H9 (cell line): ENCODE measurements around the gene RALGAPA2. TPM values are rescaled to one million over a fixed set of nuclear protein-coding genes. Genes with fewer than 3 reads are reported as not detected.
A peak's percentile ranks its signal among the peaks of the same experiment; 100 is the strongest.

Experiments used
- DNase-seq: peaks from one replicate; pipeline ENCODE4 v3.0.0-alpha.2; 2017
- H2AFZ ChIP-seq: one replicate; pipeline ENCODE4 v1.6.1; 2013; ENCODE audit warnings: mild to moderate bottlenecking, low read length, control low read depth, moderate library complexity
- H2AK5ac ChIP-seq: 2 replicates; pipeline ENCODE4 v1.6.1; 2013; ENCODE audit warnings: low read length, control low read depth, mixed read lengths; ENCODE audit not compliant: insufficient read length
- H2BK120ac ChIP-seq: one replicate; pipeline ENCODE4 v1.6.1; 2013; ENCODE audit warnings: low read depth, mild to moderate bottlenecking, low read length, control low read depth, inconsistent platforms; ENCODE audit not compliant: poor library complexity, severe bottlenecking
- H2BK12ac ChIP-seq: 2 replicates; pipeline ENCODE4 v1.6.1; 2013; ENCODE audit warnings: low read length, control low read depth, mixed read lengths, low read depth; ENCODE audit not compliant: insufficient read length
- H2BK15ac ChIP-seq: 2 replicates; pipeline ENCODE4 v1.6.1; 2013; ENCODE audit warnings: low read depth, low read length, control low read depth
- H2BK20ac ChIP-seq: one replicate; pipeline ENCODE4 v1.6.1; 2013; ENCODE audit warnings: low read depth, mild to moderate bottlenecking, low read length, control low read depth, inconsistent platforms; ENCODE audit not compliant: poor library complexity, severe bottlenecking
- H2BK5ac ChIP-seq: 2 replicates; pipeline ENCODE4 v1.6.1; 2013; ENCODE audit warnings: low read length, control low read depth, mixed read lengths; ENCODE audit not compliant: insufficient read length
- H3K14ac ChIP-seq: 2 replicates; pipeline ENCODE4 v1.6.1; 2013; ENCODE audit warnings: low read length, control low read depth; ENCODE audit not compliant: insufficient read depth
- H3K18ac ChIP-seq: 2 replicates; pipeline ENCODE4 v1.6.1; 2013; ENCODE audit warnings: low read depth, mild to moderate bottlenecking, mixed read lengths, low read length, control low read depth; ENCODE audit not compliant: insufficient read length
- H3K23ac ChIP-seq: 2 replicates; pipeline ENCODE4 v1.6.1; 2013; ENCODE audit warnings: low read length, control low read depth, mixed read lengths, low read depth; ENCODE audit not compliant: insufficient read length
- H3K23me2 ChIP-seq: 2 replicates; pipeline ENCODE4 v1.6.1; 2013; ENCODE audit warnings: low read depth, mild to moderate bottlenecking, mixed read lengths, low read length, control low read depth; ENCODE audit not compliant: insufficient read length, poor library complexity, severe bottlenecking
- H3K27ac ChIP-seq: 2 replicates; pipeline ENCODE4 v1.5.1; 2013; ENCODE audit warnings: low read length, control low read depth, mixed read lengths, low read depth; ENCODE audit not compliant: insufficient read length
- H3K27me3 ChIP-seq: 2 replicates; pipeline ENCODE4 v1.6.1; 2013; ENCODE audit warnings: low read length, control low read depth, inconsistent platforms; ENCODE audit not compliant: insufficient read depth
- H3K4ac ChIP-seq: 2 replicates; pipeline ENCODE4 v1.6.1; 2013; ENCODE audit warnings: low read depth, mild to moderate bottlenecking, control low read depth, inconsistent platforms, low read length, moderate library complexity
- H3K4me1 ChIP-seq: 2 replicates; pipeline ENCODE4 v1.6.1; 2013; ENCODE audit warnings: low read length, control low read depth, inconsistent platforms; ENCODE audit not compliant: insufficient read depth
- H3K4me2 ChIP-seq: 2 replicates; pipeline ENCODE4 v1.6.1; 2013; ENCODE audit warnings: low read length, control low read depth, mixed read lengths; ENCODE audit not compliant: insufficient read length, insufficient read depth
- H3K56ac ChIP-seq: 2 replicates; pipeline ENCODE4 v1.6.1; 2013; ENCODE audit warnings: low read depth, mild to moderate bottlenecking, mixed read lengths, low read length, control low read depth; ENCODE audit not compliant: insufficient read length
- H3K79me1 ChIP-seq: 2 replicates; pipeline ENCODE4 v1.6.1; 2013; ENCODE audit warnings: low read depth, mild to moderate bottlenecking, moderate library complexity, low read length, control low read depth, inconsistent platforms; ENCODE audit not compliant: insufficient read depth, poor library complexity, severe bottlenecking
- H3K79me2 ChIP-seq: 2 replicates; pipeline ENCODE4 v1.6.1; 2013; ENCODE audit warnings: low read length, control low read depth, inconsistent platforms; ENCODE audit not compliant: insufficient read depth
- H3K9ac ChIP-seq: 2 replicates; pipeline ENCODE4 v1.6.1; 2013; ENCODE audit warnings: low read length, control low read depth, mixed read lengths; ENCODE audit not compliant: insufficient read length; ENCODE audit errors: extremely low read depth
- H3K9me3 ChIP-seq: one replicate; pipeline ENCODE4 v1.6.1; 2013; ENCODE audit warnings: low read depth, low read length, inconsistent platforms; ENCODE audit not compliant: control insufficient read depth
- H3T11ph ChIP-seq: one replicate; pipeline ENCODE4 v1.6.1; 2013; ENCODE audit warnings: mild to moderate bottlenecking, low read length, control low read depth, inconsistent platforms
- H4K20me1 ChIP-seq: one replicate; pipeline ENCODE4 v1.6.1; 2013; ENCODE audit not compliant: control insufficient read depth, insufficient read length, insufficient read depth
- H4K5ac ChIP-seq: 2 replicates; pipeline ENCODE4 v1.6.1; 2013; ENCODE audit warnings: low read depth, mild to moderate bottlenecking, mixed read lengths, low read length, control low read depth; ENCODE audit not compliant: insufficient read length
- H4K8ac ChIP-seq: replicated peaks from 2 replicates; pipeline ENCODE4 v1.6.1; 2013; ENCODE audit warnings: low read length, control low read depth, mixed read lengths, low read depth; ENCODE audit not compliant: insufficient read length
- H4K91ac ChIP-seq: 2 replicates; pipeline ENCODE4 v1.6.1; 2013; ENCODE audit warnings: low read depth, mild to moderate bottlenecking, moderate library complexity, mixed read lengths, low read length, control low read depth; ENCODE audit not compliant: insufficient read length
- H3K27ac Mint-ChIP-seq, 3 experiments: 2 replicates in 2 of 3; 3 replicates in 1 of 3; pipeline ENCODE4 v1.8.0; 2020 to 2021; ENCODE audit warnings: mixed read lengths in 3 of 3, mild to moderate bottlenecking in 1 of 3, moderate library complexity in 1 of 3
- H3K27me3 Mint-ChIP-seq: 2 replicates; pipeline ENCODE4 v1.8.0; 2021; ENCODE audit warnings: low read depth, mild to moderate bottlenecking, moderate library complexity, mixed read lengths
- H3K36me3 Mint-ChIP-seq, 3 experiments: 2 replicates in 2 of 3; 3 replicates in 1 of 3; pipeline ENCODE4 v1.8.0; 2020 to 2021; ENCODE audit warnings: low read depth in 3 of 3, mixed read lengths in 3 of 3; ENCODE audit not compliant: insufficient read depth in 1 of 3
- H3K4me1 Mint-ChIP-seq, 2 experiments: 2 replicates each; pipeline ENCODE4 v1.8.0; 2020; ENCODE audit warnings: mixed read lengths in 2 of 2
- H3K4me3 Mint-ChIP-seq, 2 experiments: 2 replicates in 1 of 2; 3 replicates in 1 of 2; pipeline ENCODE4 v1.8.0; 2020 to 2021; ENCODE audit warnings: mild to moderate bottlenecking in 2 of 2, mixed read lengths in 2 of 2, moderate library complexity in 1 of 2
- H3K9me3 Mint-ChIP-seq, 2 experiments: 2 replicates in 1 of 2; 3 replicates in 1 of 2; pipeline ENCODE4 v1.8.0; 2020; ENCODE audit warnings: mild to moderate bottlenecking in 2 of 2, mixed read lengths in 2 of 2, moderate library complexity in 1 of 2
- CTCF ChIP-seq: fragments of 200-600 bp; sonication (generic); conservative IDR thresholded peaks from 3 replicates; pipeline ENCODE4 v1.8.0; 2021; ENCODE audit warnings: antibody characterized with exemption, mild to moderate bottlenecking
- whole genome bisulfite sequencing: extraction: QIAGEN DNeasy Blood & Tissue Kit; methylation state at CpG from one replicate; pipeline ENCODE4 v1.1.7; 2013; ENCODE audit warnings: missing lambda C conversion rate, low lambda C conversion rate, mixed read lengths; ENCODE audit not compliant: insufficient read length; ENCODE audit errors: extremely low coverage; 5-methylcytosine and 5-hydroxymethylcytosine counted together
- total RNA-seq: library from RNA; stranded (reverse); gene quantifications from 2 replicates; pipeline ENCODE4 v1.2.1, GENCODE V29; 2021

RALGAPA2 gene
- total RNA-seq, 1 experiment from 2014 or later, result 16.6 TPM

- Mint-ChIP-seq H3K27ac (no peak overlapping the region), H3K36me3 (no peaks in the 10 kb centered on the region), H3K27me3 (peaks cover 86% of the 10 kb centered on the region), H3K4me1 (peaks cover 46 to 58% of the 10 kb centered on the region in 2 experiments), H3K9me3 (peaks cover 0 to 2% of the 10 kb centered on the region in 2 experiments; a peak in 3 of 5 replicates), H3K4me3 (peak overlapping the region; percentile 30 to 85; a peak in 4 of 5 replicates)
- Histone ChIP-seq H3K79me2 (no peaks in the 10 kb centered on the region), H3K14ac (no peak overlapping the region; the same call in 1 of the 2 replicates), H4K20me1 (no peaks in the 10 kb centered on the region), H4K5ac (no peak overlapping the region), H3K9ac (no peak overlapping the region), H3K4me1 (peaks cover 5% of the 10 kb centered on the region; the same call in 1 of the 2 replicates), H3K23ac (no peak overlapping the region), H2AK5ac (no peak overlapping the region), H2BK5ac (no peak overlapping the region), H4K91ac (no peak overlapping the region), H3K27me3 (peaks cover 43% of the 10 kb centered on the region), H4K8ac (no peak overlapping the region), H3K23me2 (peaks cover 41% of the 10 kb centered on the region), H3K27ac (no peak overlapping the region), H3K9me3 (no peaks in the 10 kb centered on the region), H2BK120ac (no peak overlapping the region), H3K4me2 (peak overlapping the region; percentile 42), H2AFZ (no peak overlapping the region), H2BK15ac (no peak overlapping the region), H3K18ac (peak overlapping the region; percentile 47), H2BK12ac (no peak overlapping the region), H2BK20ac (no peak overlapping the region), H3T11ph (no peak overlapping the region), H3K56ac (no peak overlapping the region), H3K79me1 (no peaks in the 10 kb centered on the region), H3K4ac (no peak overlapping the region)
- no peak for TF ChIP-seq CTCF
- no peak for DNase-seq
- WGBS, result no CpG with 5 or more reads among the region's 19 CpGs
These were observed 345.9 kb downstream of the RALGAPA2 start for GRCh38 chr20:20366551-20366875.
